Measurements from ENCODE around the gene GABRB2.

DNA sequence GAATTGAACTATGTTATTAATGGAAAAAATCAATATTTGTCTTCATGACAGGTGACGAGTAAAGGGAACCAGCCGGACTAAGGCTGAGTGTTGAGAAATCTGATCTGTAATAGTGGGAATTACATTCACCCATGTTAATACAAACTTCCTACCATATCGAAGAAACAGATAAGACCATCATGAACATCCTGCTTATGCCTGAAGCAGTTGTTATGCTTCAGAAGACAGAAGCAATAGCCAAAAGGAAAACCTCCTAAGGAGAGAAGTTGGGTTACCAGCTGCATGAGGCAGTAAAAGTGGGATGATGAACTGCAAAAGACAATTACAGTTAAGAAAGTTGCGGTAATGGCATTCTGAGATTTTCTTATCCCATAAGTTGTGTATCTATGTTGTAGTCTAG is 281.5 kb downstream of the GABRB2 start:
- no peak for TF ChIP-seq EZH2 (IDR thresholded peaks at IDR 0.05; ENCODE audit: low read depth, unreplicated experiment)
- TF ChIP-seq, protein P1, sequence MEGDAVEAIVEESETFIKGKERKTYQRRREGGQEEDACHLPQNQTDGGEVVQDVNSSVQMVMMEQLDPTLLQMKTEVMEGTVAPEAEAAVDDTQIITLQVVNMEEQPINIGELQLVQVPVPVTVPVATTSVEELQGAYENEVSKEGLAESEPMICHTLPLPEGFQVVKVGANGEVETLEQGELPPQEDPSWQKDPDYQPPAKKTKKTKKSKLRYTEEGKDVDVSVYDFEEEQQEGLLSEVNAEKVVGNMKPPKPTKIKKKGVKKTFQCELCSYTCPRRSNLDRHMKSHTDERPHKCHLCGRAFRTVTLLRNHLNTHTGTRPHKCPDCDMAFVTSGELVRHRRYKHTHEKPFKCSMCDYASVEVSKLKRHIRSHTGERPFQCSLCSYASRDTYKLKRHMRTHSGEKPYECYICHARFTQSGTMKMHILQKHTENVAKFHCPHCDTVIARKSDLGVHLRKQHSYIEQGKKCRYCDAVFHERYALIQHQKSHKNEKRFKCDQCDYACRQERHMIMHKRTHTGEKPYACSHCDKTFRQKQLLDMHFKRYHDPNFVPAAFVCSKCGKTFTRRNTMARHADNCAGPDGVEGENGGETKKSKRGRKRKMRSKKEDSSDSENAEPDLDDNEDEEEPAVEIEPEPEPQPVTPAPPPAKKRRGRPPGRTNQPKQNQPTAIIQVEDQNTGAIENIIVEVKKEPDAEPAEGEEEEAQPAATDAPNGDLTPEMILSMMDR (conservative IDR thresholded peaks at IDR 0.05; ENCODE audit: low read depth in 2 of 2): no peak
- no peak for TF ChIP-seq EZH2phosphoT487 (IDR thresholded peaks at IDR 0.05; ENCODE audit: unreplicated experiment)
- TF ChIP-seq, protein P2, sequence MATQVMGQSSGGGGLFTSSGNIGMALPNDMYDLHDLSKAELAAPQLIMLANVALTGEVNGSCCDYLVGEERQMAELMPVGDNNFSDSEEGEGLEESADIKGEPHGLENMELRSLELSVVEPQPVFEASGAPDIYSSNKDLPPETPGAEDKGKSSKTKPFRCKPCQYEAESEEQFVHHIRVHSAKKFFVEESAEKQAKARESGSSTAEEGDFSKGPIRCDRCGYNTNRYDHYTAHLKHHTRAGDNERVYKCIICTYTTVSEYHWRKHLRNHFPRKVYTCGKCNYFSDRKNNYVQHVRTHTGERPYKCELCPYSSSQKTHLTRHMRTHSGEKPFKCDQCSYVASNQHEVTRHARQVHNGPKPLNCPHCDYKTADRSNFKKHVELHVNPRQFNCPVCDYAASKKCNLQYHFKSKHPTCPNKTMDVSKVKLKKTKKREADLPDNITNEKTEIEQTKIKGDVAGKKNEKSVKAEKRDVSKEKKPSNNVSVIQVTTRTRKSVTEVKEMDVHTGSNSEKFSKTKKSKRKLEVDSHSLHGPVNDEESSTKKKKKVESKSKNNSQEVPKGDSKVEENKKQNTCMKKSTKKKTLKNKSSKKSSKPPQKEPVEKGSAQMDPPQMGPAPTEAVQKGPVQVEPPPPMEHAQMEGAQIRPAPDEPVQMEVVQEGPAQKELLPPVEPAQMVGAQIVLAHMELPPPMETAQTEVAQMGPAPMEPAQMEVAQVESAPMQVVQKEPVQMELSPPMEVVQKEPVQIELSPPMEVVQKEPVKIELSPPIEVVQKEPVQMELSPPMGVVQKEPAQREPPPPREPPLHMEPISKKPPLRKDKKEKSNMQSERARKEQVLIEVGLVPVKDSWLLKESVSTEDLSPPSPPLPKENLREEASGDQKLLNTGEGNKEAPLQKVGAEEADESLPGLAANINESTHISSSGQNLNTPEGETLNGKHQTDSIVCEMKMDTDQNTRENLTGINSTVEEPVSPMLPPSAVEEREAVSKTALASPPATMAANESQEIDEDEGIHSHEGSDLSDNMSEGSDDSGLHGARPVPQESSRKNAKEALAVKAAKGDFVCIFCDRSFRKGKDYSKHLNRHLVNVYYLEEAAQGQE (IDR thresholded peaks at IDR 0.05; ENCODE audit: unreplicated experiment): no peak
- no peak for TF ChIP-seq CREB1 (CRISPR knock-in tag; IDR thresholded peaks at IDR 0.05; ENCODE audit: low read depth)
- no peak for TF ChIP-seq POLR2AphosphoS5 (IDR thresholded peaks at IDR 0.05; ENCODE audit: low read depth)
- no peak for TF ChIP-seq STAT1 (IDR thresholded peaks at IDR 0.05; ENCODE audit: unreplicated experiment)
- TF ChIP-seq, protein P3, sequence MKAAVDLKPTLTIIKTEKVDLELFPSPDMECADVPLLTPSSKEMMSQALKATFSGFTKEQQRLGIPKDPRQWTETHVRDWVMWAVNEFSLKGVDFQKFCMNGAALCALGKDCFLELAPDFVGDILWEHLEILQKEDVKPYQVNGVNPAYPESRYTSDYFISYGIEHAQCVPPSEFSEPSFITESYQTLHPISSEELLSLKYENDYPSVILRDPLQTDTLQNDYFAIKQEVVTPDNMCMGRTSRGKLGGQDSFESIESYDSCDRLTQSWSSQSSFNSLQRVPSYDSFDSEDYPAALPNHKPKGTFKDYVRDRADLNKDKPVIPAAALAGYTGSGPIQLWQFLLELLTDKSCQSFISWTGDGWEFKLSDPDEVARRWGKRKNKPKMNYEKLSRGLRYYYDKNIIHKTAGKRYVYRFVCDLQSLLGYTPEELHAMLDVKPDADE (IDR thresholded peaks at IDR 0.05): no peak

All from GM23338 (cell line).